IMR-90 (cell line): ENCODE data around the gene TAF11L6. TPM values are rescaled to one million over a fixed set of nuclear protein-coding genes. Genes with fewer than 3 reads are reported as not detected.
"Not testable (repeated sequence)": the region's sequence is repeated elsewhere in the genome, so short reads cannot be mapped to it uniquely, and the experiment has no call there.

Experiments
- ATAC-seq: fragments of 200-7000 bp; cut with Tn5 transposase; 2 replicates; pipeline ENCODE4 v1.9.1; 2020; ENCODE audit warnings: low read depth, mild to moderate bottlenecking, moderate library complexity
- BruUV-seq: library from RNA; stranded (reverse); fragments of 400-500 nt; replicated peaks from 2 replicates; lab custom pipeline; 2021; lab: Mats Ljungman, UMichigan
- CTCF ChIA-PET: fragments of 300-600 bp; formaldehyde crosslinking; extraction: SDS; loops from one replicate; lab custom pipeline; 2021; ENCODE audit warnings: antibody characterized with exemption; lab: Yijun Ruan, JAX
- POLR2A ChIA-PET: fragments of 300-600 bp; sonication (Branson Sonifier 250); formaldehyde crosslinking; loops from one replicate; lab custom pipeline; 2022; ENCODE audit warnings: antibody characterized with exemption; ENCODE audit not compliant: unreplicated experiment; lab: Charles Lee
- DNase-seq: peaks from one replicate; pipeline ENCODE4 v3.0.0; 2013
- H2AFZ ChIP-seq: replicated peaks from 2 replicates; pipeline ENCODE3; 2013; ENCODE audit warnings: low read length, mild to moderate bottlenecking; ENCODE audit not compliant: poor library complexity
- H2AK5ac ChIP-seq: 2 replicates; pipeline ENCODE4 v1.6.1; 2013; ENCODE audit warnings: low read depth, low read length, inconsistent platforms
- H2AK9ac ChIP-seq: replicated peaks from 2 replicates; pipeline ENCODE3; 2013; ENCODE audit warnings: mild to moderate bottlenecking, low read depth, low read length, moderate library complexity; ENCODE audit not compliant: poor library complexity
- H2BK120ac ChIP-seq: 2 replicates; pipeline ENCODE4 v1.6.1; 2013; ENCODE audit warnings: low read depth, low read length, inconsistent platforms
- H2BK15ac ChIP-seq: 3 replicates; pipeline ENCODE4 v1.6.1; 2013; ENCODE audit warnings: low read depth, low read length, inconsistent platforms
- H2BK20ac ChIP-seq: 2 replicates; pipeline ENCODE4 v1.6.1; 2013; ENCODE audit warnings: low read depth, mild to moderate bottlenecking, inconsistent platforms, low read length, moderate library complexity
- H2BK5ac ChIP-seq: 2 replicates; pipeline ENCODE4 v1.6.1; 2013; ENCODE audit warnings: mild to moderate bottlenecking, low read depth, low read length, inconsistent platforms; ENCODE audit not compliant: poor library complexity, severe bottlenecking
- H3K14ac ChIP-seq: replicated peaks from 2 replicates; pipeline ENCODE4 v1.6.1; 2013; ENCODE audit warnings: low read depth, low read length, inconsistent platforms
- H3K18ac ChIP-seq: 2 replicates; pipeline ENCODE4 v1.6.1; 2013; ENCODE audit warnings: low read depth, low read length, control low read depth
- H3K23ac ChIP-seq: 2 replicates; pipeline ENCODE4 v1.6.1; 2013; ENCODE audit warnings: low read depth, low read length, inconsistent platforms
- H3K27ac ChIP-seq: 2 replicates; pipeline ENCODE4 v1.5.1; 2013; ENCODE audit warnings: mild to moderate bottlenecking, control low read depth, low read length; ENCODE audit not compliant: insufficient read depth
- H3K27me3 ChIP-seq: 2 replicates; pipeline ENCODE4 v1.6.1; 2013; ENCODE audit warnings: low read length; ENCODE audit not compliant: control insufficient read depth, insufficient read depth
- H3K36me3 ChIP-seq: 2 replicates; pipeline ENCODE4 v1.6.1; 2013; ENCODE audit warnings: low read length, mixed read lengths; ENCODE audit not compliant: control insufficient read depth, insufficient read depth
- H3K4ac ChIP-seq: 2 replicates; pipeline ENCODE4 v1.6.1; 2013; ENCODE audit warnings: low read depth, low read length, inconsistent platforms
- H3K4me1 ChIP-seq: 2 replicates; pipeline ENCODE4 v1.6.1; 2013; ENCODE audit warnings: low read length, mixed read lengths; ENCODE audit not compliant: control insufficient read depth, insufficient read depth
- H3K4me2 ChIP-seq: 2 replicates; pipeline ENCODE4 v1.6.1; 2013; ENCODE audit warnings: low read depth, mild to moderate bottlenecking, control low read depth, low read length, moderate library complexity
- H3K4me3 ChIP-seq: 2 replicates; pipeline ENCODE4 v1.5.1; 2013; ENCODE audit warnings: low read depth, mild to moderate bottlenecking, control low read depth, low read length, moderate library complexity; ENCODE audit not compliant: insufficient read depth
- H3K56ac ChIP-seq: 2 replicates; pipeline ENCODE4 v1.6.1; 2013; ENCODE audit warnings: low read length, inconsistent platforms; ENCODE audit not compliant: insufficient read depth; ENCODE audit errors: extremely low read depth
- H3K79me1 ChIP-seq, 2 experiments: 2 replicates each; pipeline ENCODE4 v1.6.1; 2013; ENCODE audit warnings: low read length in 2 of 2, inconsistent platforms in 1 of 2, low read depth in 1 of 2
- H3K9ac ChIP-seq: 2 replicates; pipeline ENCODE4 v1.6.1; 2013; ENCODE audit warnings: low read depth, low read length, control low read depth
- H3K9me1 ChIP-seq: 2 replicates; pipeline ENCODE4 v1.6.1; 2013; ENCODE audit warnings: low read length, inconsistent platforms; ENCODE audit not compliant: insufficient read depth
- H3K9me3 ChIP-seq: 2 replicates; pipeline ENCODE4 v1.6.1; 2013; ENCODE audit warnings: low read length; ENCODE audit not compliant: control insufficient read depth, insufficient read depth
- H4K20me1 ChIP-seq: 2 replicates; pipeline ENCODE4 v1.6.1; 2013; ENCODE audit warnings: low read length, inconsistent platforms; ENCODE audit not compliant: insufficient read depth
- H4K5ac ChIP-seq: 2 replicates; pipeline ENCODE4 v1.6.1; 2013; ENCODE audit warnings: mild to moderate bottlenecking, low read depth, low read length, control low read depth
- H4K8ac ChIP-seq, 2 experiments: 2 replicates each; pipeline ENCODE4 v1.6.1; 2013; ENCODE audit warnings: low read depth in 2 of 2, low read length in 2 of 2, control low read depth in 1 of 2, inconsistent platforms in 1 of 2
- H4K91ac ChIP-seq: 2 replicates; pipeline ENCODE4 v1.6.1; 2013; ENCODE audit warnings: low read depth, low read length, inconsistent platforms; ENCODE audit not compliant: insufficient read depth
- WGBS, 2 experiments: methylation state at CpG; one replicate each; pipeline versions ENCODE4 v1.1.5 to v1.1.7; 2013; ENCODE audit warnings: missing lambda C conversion rate in 2 of 2; ENCODE audit not compliant: insufficient read length in 1 of 2; ENCODE audit errors: extremely low coverage in 2 of 2; 5-methylcytosine and 5-hydroxymethylcytosine counted together
- dilution Hi-C: fragments of 300-500 bp; cut with HindIII; formaldehyde crosslinking; loops from one replicate; pipeline ENCODE4 v1.14.3; 2018; ENCODE audit warnings: low sequenced_read_pairs; ENCODE audit not compliant: unreplicated experiment
- in situ Hi-C: fragments of 300-500 bp; cut with MboI; formaldehyde crosslinking; loops from 3 replicates; pipeline ENCODE4 v1.14.3; 2019; ENCODE audit warnings: low sequenced_read_pairs, inconsistent platforms, mixed read lengths
- intact Hi-C: fragments of 100-400 bp; cut with micrococcal nuclease; formaldehyde crosslinking; loops from 2 replicates; pipeline ENCODE4 v1.10.0; 2022
- polyA plus RNA-seq, 3 experiments: library from polyadenylated mRNA; depleted of rRNA; stranded (reverse); fragments of >200 nt; gene quantifications; 2 replicates each; pipeline ENCODE4 v1.2.3, GENCODE V29; 2012; ENCODE audit warnings: low replicate concordance in 1 of 3
- total RNA-seq: library from RNA; depleted of rRNA; stranded (reverse); fragments of >200 nt; gene quantifications from 2 replicates; pipeline ENCODE4 v1.2.3, GENCODE V29; 2012

TAF11L6 gene
- total and polyA plus RNA-seq, 2 of the 4 experiments (the other 2 are of a cell fraction) = not detected

GRCh38 chr5:17486464-17487173 is 41.9 kb upstream of the TAF11L6 start:
- H3K36me3 ChIP-seq, H4K20me1 ChIP-seq, H2AFZ ChIP-seq, CTCF ChIA-PET, H2BK20ac ChIP-seq, H2BK15ac ChIP-seq, H3K9me1 ChIP-seq, H3K18ac ChIP-seq, H3K9me3 ChIP-seq, in situ Hi-C loops, H2BK120ac ChIP-seq, POLR2A ChIA-PET, H3K27ac ChIP-seq, H2BK5ac ChIP-seq, H4K8ac ChIP-seq, H3K23ac ChIP-seq, H4K91ac ChIP-seq, H3K4me2 ChIP-seq, ATAC-seq, DNase-seq, intact Hi-C loops, H3K79me1 ChIP-seq, H3K4ac ChIP-seq, H3K4me1 ChIP-seq, H3K14ac ChIP-seq, H4K5ac ChIP-seq, H2AK9ac ChIP-seq, H3K56ac ChIP-seq, dilution Hi-C loops, H2AK5ac ChIP-seq, H3K9ac ChIP-seq, H3K4me3 ChIP-seq, H3K27me3 ChIP-seq, BruUV-seq: not testable (repeated sequence)
- no CpG with 5 or more reads among the region's 10 CpGs for WGBS, 2 experiments
